ENCODE measurements around the gene CHD2. TPM values are rescaled to one million over a fixed set of nuclear protein-coding genes. Genes with fewer than 3 reads are reported as not detected.

The CHD2 gene
- total and polyA plus RNA-seq, 2 experiments from 2014 or later, result 36.5 to 39.0 TPM

GRCh38 chr15:92907896-92908712 is 8.0 kb downstream of the CHD2 start:
- Histone ChIP-seq H3K79me2 (ENCODE audit: insufficient read depth) (peaks cover 95% of the 10 kb centered on the region), H3K9me2 (ENCODE audit: insufficient read depth) (no peaks in the 10 kb centered on the region), H3F3A (ENCODE audit: insufficient read depth) (peaks cover 90% of the 10 kb centered on the region), H3K9me3 (ENCODE audit: low read depth) (no peaks in the 10 kb centered on the region), H3K27ac (peak overlapping the region; percentile 98), H3K36me3 (ENCODE audit: low read depth) (peaks cover 6% of the 10 kb centered on the region), H3K4me2 (ENCODE audit: unreplicated experiment) (peak overlapping the region; percentile 100), H4K20me1 (ENCODE audit: insufficient read depth) (no peaks in the 10 kb centered on the region), H3K27me3 (replicated peaks; ENCODE audit: insufficient read depth) (no peaks in the 10 kb centered on the region), H2AFZ (no peak overlapping the region), H3K4me3 (peak overlapping the region; percentile 89), H3K4me1 (ENCODE audit: insufficient read depth) (peaks cover 68% of the 10 kb centered on the region), H3K9ac (peak overlapping the region; percentile 99)
- WGBS, 2 experiments (ENCODE audit: low coverage in 1 of 2, low lambda C conversion rate in 2 of 2, missing lambda C conversion rate in 2 of 2), result 1 to 4% methylated on average over 5 of the region's 5 CpGs
- in situ Hi-C loops (cut with MboI), result loop anchor here (10.0 kb wide), 1 partner anchor 103 kb away; no protein-coding TSS in a partner anchor
- peak; percentile 97 for DNase-seq
- no peak for TF ChIP-seq EZH2phosphoT487 (IDR thresholded peaks at IDR 0.05; ENCODE audit: insufficient read depth, low read depth)
- TF ChIP-seq EZH2 (IDR thresholded peaks at IDR 0.05; ENCODE audit: insufficient read depth, poor library complexity, severe bottlenecking), result no peak

GRCh38 chr15:92908713-92909057 is 8.6 kb downstream of the CHD2 start:
- TF ChIP-seq EZH2 (IDR thresholded peaks at IDR 0.05; ENCODE audit: insufficient read depth, poor library complexity, severe bottlenecking) (no peak), EZH2phosphoT487 (IDR thresholded peaks at IDR 0.05; ENCODE audit: insufficient read depth, low read depth) (no peak)
- H3K9me3 ChIP-seq (ENCODE audit: low read depth), result no peaks in the 10 kb centered on the region

GRCh38 chr15:92909136-92909781 is 9.1 kb downstream of the CHD2 start:
- Histone ChIP-seq H3K27ac (peak overlapping the region; percentile 98), H3K4me2 (ENCODE audit: unreplicated experiment) (peak overlapping the region; percentile 100), H3K4me3 (peak overlapping the region; percentile 53), H3K79me2 (ENCODE audit: insufficient read depth) (peaks cover 97% of the 10 kb centered on the region), H3F3A (ENCODE audit: insufficient read depth) (peaks cover 93% of the 10 kb centered on the region), H3K4me1 (ENCODE audit: insufficient read depth) (peaks cover 67% of the 10 kb centered on the region), H3K9me3 (ENCODE audit: low read depth) (no peaks in the 10 kb centered on the region), H3K36me3 (ENCODE audit: low read depth) (no peaks in the 10 kb centered on the region), H3K27me3 (replicated peaks; ENCODE audit: insufficient read depth) (no peaks in the 10 kb centered on the region), H2AFZ (no peak overlapping the region), H3K9me2 (ENCODE audit: insufficient read depth) (no peaks in the 10 kb centered on the region), H4K20me1 (ENCODE audit: insufficient read depth) (no peaks in the 10 kb centered on the region), H3K9ac (peak overlapping the region; percentile 59)
- in situ Hi-C loops (cut with MboI), result loop anchor here (10.0 kb wide), 1 partner anchor 104 kb away; no protein-coding TSS in a partner anchor
- DNase-seq, result peak; percentile 39
- WGBS, 2 experiments (ENCODE audit: low coverage in 1 of 2, low lambda C conversion rate in 2 of 2, missing lambda C conversion rate in 2 of 2), result 58 to 61% methylated on average over 7 of the region's 7 CpGs
- TF ChIP-seq EZH2phosphoT487 (IDR thresholded peaks at IDR 0.05; ENCODE audit: insufficient read depth, low read depth) (no peak), EZH2 (IDR thresholded peaks at IDR 0.05; ENCODE audit: insufficient read depth, poor library complexity, severe bottlenecking) (no peak)

More at GRCh38 chr15:92908713-92909057, 8.6 kb downstream of the CHD2 start:
- Histone ChIP-seq H3K36me3 (ENCODE audit: low read depth) (no peaks in the 10 kb centered on the region), H3K9ac (peak overlapping the region; percentile 59), H3K4me3 (peak overlapping the region; percentile 53), H2AFZ (no peak overlapping the region), H3K27ac (peak overlapping the region; percentile 98), H3K4me1 (ENCODE audit: insufficient read depth) (peaks cover 63% of the 10 kb centered on the region), H3K4me2 (ENCODE audit: unreplicated experiment) (peak overlapping the region; percentile 100), H3K9me2 (ENCODE audit: insufficient read depth) (no peaks in the 10 kb centered on the region), H3F3A (ENCODE audit: insufficient read depth) (peaks cover 90% of the 10 kb centered on the region), H4K20me1 (ENCODE audit: insufficient read depth) (no peaks in the 10 kb centered on the region), H3K27me3 (replicated peaks; ENCODE audit: insufficient read depth) (no peaks in the 10 kb centered on the region), H3K79me2 (ENCODE audit: insufficient read depth) (peaks cover 95% of the 10 kb centered on the region)
- DNase-seq, result no peak
- WGBS, 2 experiments (ENCODE audit: low coverage in 1 of 2, low lambda C conversion rate in 2 of 2, missing lambda C conversion rate in 2 of 2), result 83 to 90% methylated on average over 6 of the region's 6 CpGs
- in situ Hi-C loops (cut with MboI), result loop anchor here (10.0 kb wide), 1 partner anchor 104 kb away; no protein-coding TSS in a partner anchor

- in situ Hi-C loops (cut with MboI), result no loop called here
- TF ChIP-seq EZH2 (IDR thresholded peaks at IDR 0.05; ENCODE audit: insufficient read depth, poor library complexity, severe bottlenecking) (no peak), EZH2phosphoT487 (IDR thresholded peaks at IDR 0.05; ENCODE audit: insufficient read depth, low read depth) (no peak)
- H2AFZ ChIP-seq, result no peak overlapping the region
- no peaks in the 10 kb centered on the region for H4K20me1 ChIP-seq (ENCODE audit: insufficient read depth)
- no peak for DNase-seq
- no peaks in the 10 kb centered on the region for H3K36me3 ChIP-seq (ENCODE audit: low read depth)
- 87 to 88% methylated on average over 13 of the region's 13 CpGs for WGBS, 2 experiments (ENCODE audit: low coverage in 1 of 2, low lambda C conversion rate in 2 of 2, missing lambda C conversion rate in 2 of 2)
- peaks cover 98% of the 10 kb centered on the region for H3K79me2 ChIP-seq (ENCODE audit: insufficient read depth)
- H3K27me3 ChIP-seq (replicated peaks; ENCODE audit: insufficient read depth), result no peaks in the 10 kb centered on the region
- H3F3A ChIP-seq (ENCODE audit: insufficient read depth), result peaks cover 91% of the 10 kb centered on the region
- H3K4me2 ChIP-seq (ENCODE audit: unreplicated experiment), result no peak overlapping the region
- peak overlapping the region; percentile 98 for H3K27ac ChIP-seq
- H3K4me1 ChIP-seq (ENCODE audit: insufficient read depth), result peaks cover 71% of the 10 kb centered on the region
- no peak overlapping the region for H3K9ac ChIP-seq
- no peaks in the 10 kb centered on the region for H3K9me2 ChIP-seq (ENCODE audit: insufficient read depth)
- H3K9me3 ChIP-seq (ENCODE audit: low read depth), result no peaks in the 10 kb centered on the region
- H3K4me3 ChIP-seq, result no peak overlapping the region
Observed at GRCh38 chr15:92910451-92910850, 10.3 kb downstream of the CHD2 start.

All from GM23248 (cell line).